ENCODE data around the gene OMP. TPM values are rescaled to one million over a fixed set of nuclear protein-coding genes. Genes with fewer than 3 reads are reported as not detected.

Gene OMP
- total and polyA plus RNA-seq, 2 of the 4 experiments (the other 2 are of a cell fraction), result 0.27 TPM; not detected in 1

DNA sequence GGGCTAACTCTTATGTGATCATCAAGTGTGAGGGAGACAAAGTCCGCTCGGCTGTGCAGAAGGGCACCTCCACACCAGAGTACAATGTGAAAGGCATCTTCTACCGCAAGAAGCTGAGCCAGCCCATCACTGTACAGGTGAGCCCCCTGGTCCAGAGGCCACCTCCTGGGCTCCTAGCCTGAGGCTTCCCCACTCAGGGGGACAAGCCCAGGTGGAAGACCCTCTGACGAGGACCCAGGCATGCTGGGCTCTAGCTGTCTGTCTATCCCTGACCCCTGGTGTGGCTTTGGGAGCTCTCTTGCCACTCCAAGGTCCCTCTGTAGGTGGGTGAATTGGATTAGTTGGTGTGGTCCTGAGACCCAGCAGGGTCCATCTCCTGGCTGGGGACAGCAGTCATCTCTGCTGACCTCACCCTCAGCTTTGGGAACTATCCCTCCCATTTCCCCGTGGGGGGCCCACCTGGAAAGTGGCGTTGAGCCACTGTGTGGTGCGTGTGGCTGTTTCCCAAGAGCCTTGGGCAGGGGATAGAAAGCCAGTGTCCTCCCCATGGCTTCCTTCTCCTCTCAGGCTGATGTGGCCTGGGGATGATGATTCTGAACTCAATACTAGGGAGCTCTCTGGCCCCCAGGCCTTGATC, 20.1 kb downstream of the OMP start:
- ATAC-seq (ENCODE audit: low read depth) (no peak), DNase-seq (no peak)
- Histone ChIP-seq H2AK9ac (replicated peaks; ENCODE audit: low read depth, low read length, poor library complexity) (no peak overlapping the region), H3K9me1 (ENCODE audit: insufficient read depth, low read length) (no peaks in the 10 kb centered on the region; the same call in none of the 2 replicates), H3K27ac (ENCODE audit: insufficient read depth, low read length) (no peak overlapping the region), H4K5ac (ENCODE audit: low read depth, low read length) (no peak overlapping the region), H3K79me1 (ENCODE audit: low read depth in 1 of 2, low read length in 2 of 2) (no peaks in the 10 kb centered on the region), H2BK120ac (ENCODE audit: low read depth, low read length) (no peak overlapping the region), H3K4me3 (ENCODE audit: insufficient read depth, low read depth, low read length) (no peak overlapping the region), H3K23ac (ENCODE audit: low read depth, low read length) (no peak overlapping the region), H3K14ac (replicated peaks; ENCODE audit: low read depth, low read length) (no peak overlapping the region), H4K91ac (ENCODE audit: insufficient read depth, low read depth, low read length) (no peak overlapping the region), H2BK5ac (ENCODE audit: low read depth, low read length, poor library complexity, severe bottlenecking) (no peak overlapping the region), H3K4me1 (ENCODE audit: control insufficient read depth, insufficient read depth, low read length) (peaks cover 3% of the 10 kb centered on the region; the same call in 1 of the 2 replicates), H3K9ac (ENCODE audit: low read depth, low read length) (no peak overlapping the region), H2AFZ (replicated peaks; ENCODE audit: low read length, poor library complexity) (no peak overlapping the region), H2BK20ac (ENCODE audit: low read depth, low read length) (no peak overlapping the region), H2AK5ac (ENCODE audit: low read depth, low read length) (no peak overlapping the region), H3K27me3 (ENCODE audit: control insufficient read depth, insufficient read depth, low read length) (no peaks in the 10 kb centered on the region), H3K4me2 (ENCODE audit: low read depth, low read length) (no peak overlapping the region), H3K18ac (ENCODE audit: low read depth, low read length) (no peak overlapping the region), H2BK15ac (ENCODE audit: low read depth, low read length) (no peak overlapping the region), H3K4ac (ENCODE audit: low read depth, low read length) (no peak overlapping the region), H3K9me3 (ENCODE audit: control insufficient read depth, insufficient read depth, low read length) (no peaks in the 10 kb centered on the region), H4K20me1 (ENCODE audit: insufficient read depth, low read length) (no peaks in the 10 kb centered on the region), H3K36me3 (ENCODE audit: control insufficient read depth, insufficient read depth, low read length) (peaks cover 29% of the 10 kb centered on the region; the same call in 1 of the 2 replicates), H3K56ac (ENCODE audit: extremely low read depth, insufficient read depth, low read length) (no peak overlapping the region), H4K8ac (ENCODE audit: low read depth in 2 of 2, low read length in 2 of 2) (no peak overlapping the region)
- in situ Hi-C loops (cut with MboI; ENCODE audit: low sequenced_read_pairs) (loop anchor here (10.0 kb wide), 1 partner anchor 62 kb away; no protein-coding TSS in a partner anchor), intact Hi-C loops (cut with micrococcal nuclease) (no loop called here), dilution Hi-C loops (cut with HindIII; ENCODE audit: low sequenced_read_pairs, unreplicated experiment) (no loop called here)
- no TSS peak for BruUV-seq (replicated peaks)
- TF ChIP-seq CHD1 (IDR thresholded peaks at IDR 0.05; ENCODE audit: low read depth, low read length) (no peak), MXI1 (IDR thresholded peaks at IDR 0.05; ENCODE audit: borderline replicate concordance, low read depth, low read length) (no peak), BHLHE40 (IDR thresholded peaks at IDR 0.05; ENCODE audit: low read depth, low read length) (no peak), POLR2A (IDR thresholded peaks at IDR 0.05; ENCODE audit: low read depth, low read length) (no peak), NFE2L2 (IDR thresholded peaks at IDR 0.05; ENCODE audit: low read depth, low read length) (no peak), RAD21 (IDR thresholded peaks at IDR 0.05; ENCODE audit: low read length) (no peak), FOS (IDR thresholded peaks at IDR 0.05; ENCODE audit: low read depth, low read length) (no peak), RFX5 (IDR thresholded peaks at IDR 0.05; ENCODE audit: low read depth, low read length) (no peak), MAFK (IDR thresholded peaks at IDR 0.05; ENCODE audit: low read depth, low read length) (no peak), CEBPB (IDR thresholded peaks at IDR 0.05; ENCODE audit: low read depth, low read length) (no peak), SMC3 (IDR thresholded peaks at IDR 0.05; ENCODE audit: low read depth, low read length) (no peak), MAZ (IDR thresholded peaks at IDR 0.05; ENCODE audit: borderline replicate concordance, low read depth, low read length) (no peak)
- TF ChIP-seq, protein P1, sequence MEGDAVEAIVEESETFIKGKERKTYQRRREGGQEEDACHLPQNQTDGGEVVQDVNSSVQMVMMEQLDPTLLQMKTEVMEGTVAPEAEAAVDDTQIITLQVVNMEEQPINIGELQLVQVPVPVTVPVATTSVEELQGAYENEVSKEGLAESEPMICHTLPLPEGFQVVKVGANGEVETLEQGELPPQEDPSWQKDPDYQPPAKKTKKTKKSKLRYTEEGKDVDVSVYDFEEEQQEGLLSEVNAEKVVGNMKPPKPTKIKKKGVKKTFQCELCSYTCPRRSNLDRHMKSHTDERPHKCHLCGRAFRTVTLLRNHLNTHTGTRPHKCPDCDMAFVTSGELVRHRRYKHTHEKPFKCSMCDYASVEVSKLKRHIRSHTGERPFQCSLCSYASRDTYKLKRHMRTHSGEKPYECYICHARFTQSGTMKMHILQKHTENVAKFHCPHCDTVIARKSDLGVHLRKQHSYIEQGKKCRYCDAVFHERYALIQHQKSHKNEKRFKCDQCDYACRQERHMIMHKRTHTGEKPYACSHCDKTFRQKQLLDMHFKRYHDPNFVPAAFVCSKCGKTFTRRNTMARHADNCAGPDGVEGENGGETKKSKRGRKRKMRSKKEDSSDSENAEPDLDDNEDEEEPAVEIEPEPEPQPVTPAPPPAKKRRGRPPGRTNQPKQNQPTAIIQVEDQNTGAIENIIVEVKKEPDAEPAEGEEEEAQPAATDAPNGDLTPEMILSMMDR (conservative IDR thresholded peaks at IDR 0.05; ENCODE audit: low read depth, low read length), result no peak
- TF ChIP-seq, protein P2, sequence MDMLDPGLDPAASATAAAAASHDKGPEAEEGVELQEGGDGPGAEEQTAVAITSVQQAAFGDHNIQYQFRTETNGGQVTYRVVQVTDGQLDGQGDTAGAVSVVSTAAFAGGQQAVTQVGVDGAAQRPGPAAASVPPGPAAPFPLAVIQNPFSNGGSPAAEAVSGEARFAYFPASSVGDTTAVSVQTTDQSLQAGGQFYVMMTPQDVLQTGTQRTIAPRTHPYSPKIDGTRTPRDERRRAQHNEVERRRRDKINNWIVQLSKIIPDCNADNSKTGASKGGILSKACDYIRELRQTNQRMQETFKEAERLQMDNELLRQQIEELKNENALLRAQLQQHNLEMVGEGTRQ (IDR thresholded peaks at IDR 0.05; ENCODE audit: low read depth, low read length), result no peak
- POLR2A ChIA-PET (ENCODE audit: unreplicated experiment), result no interaction called here
- WGBS, 2 experiments (ENCODE audit: extremely low coverage in 2 of 2, insufficient read length in 1 of 2), result no CpG with 5 or more reads among the region's 7 CpGs
- CTCF ChIA-PET, result no interaction called here

Data from IMR-90 (cell line).